Measurements from ENCODE around the gene TBC1D2B.
"Not testable (repeated sequence)": the region's sequence is repeated elsewhere in the genome, so short reads cannot be mapped to it uniquely, and the experiment has no call there.

The TBC1D2B gene

GRCh38 chr15:77982127-77982490 is 95.4 kb downstream of the TBC1D2B start:
- FAIRE-seq (no peak), DNase-seq (ENCODE audit: insufficient read length, low spot score) (no peak)
- TF ChIP-seq, protein P1, sequence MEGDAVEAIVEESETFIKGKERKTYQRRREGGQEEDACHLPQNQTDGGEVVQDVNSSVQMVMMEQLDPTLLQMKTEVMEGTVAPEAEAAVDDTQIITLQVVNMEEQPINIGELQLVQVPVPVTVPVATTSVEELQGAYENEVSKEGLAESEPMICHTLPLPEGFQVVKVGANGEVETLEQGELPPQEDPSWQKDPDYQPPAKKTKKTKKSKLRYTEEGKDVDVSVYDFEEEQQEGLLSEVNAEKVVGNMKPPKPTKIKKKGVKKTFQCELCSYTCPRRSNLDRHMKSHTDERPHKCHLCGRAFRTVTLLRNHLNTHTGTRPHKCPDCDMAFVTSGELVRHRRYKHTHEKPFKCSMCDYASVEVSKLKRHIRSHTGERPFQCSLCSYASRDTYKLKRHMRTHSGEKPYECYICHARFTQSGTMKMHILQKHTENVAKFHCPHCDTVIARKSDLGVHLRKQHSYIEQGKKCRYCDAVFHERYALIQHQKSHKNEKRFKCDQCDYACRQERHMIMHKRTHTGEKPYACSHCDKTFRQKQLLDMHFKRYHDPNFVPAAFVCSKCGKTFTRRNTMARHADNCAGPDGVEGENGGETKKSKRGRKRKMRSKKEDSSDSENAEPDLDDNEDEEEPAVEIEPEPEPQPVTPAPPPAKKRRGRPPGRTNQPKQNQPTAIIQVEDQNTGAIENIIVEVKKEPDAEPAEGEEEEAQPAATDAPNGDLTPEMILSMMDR (IDR thresholded peaks at IDR 0.05; ENCODE audit: insufficient read depth, missing control alignments), result no peak

- DNase-seq (ENCODE audit: insufficient read length, low spot score) (no peak), FAIRE-seq (no peak)
- TF ChIP-seq, protein P1 (IDR thresholded peaks at IDR 0.05; ENCODE audit: insufficient read depth, missing control alignments), result no peak
These were observed 96.0 kb downstream of the TBC1D2B start for GRCh38 chr15:77981281-77982126.

- not testable (repeated sequence) for FAIRE-seq; DNase-seq (ENCODE audit: insufficient read length, low spot score)
These were observed 96.8 kb downstream of the TBC1D2B start for GRCh38 chr15:77980674-77981073.

DNA sequence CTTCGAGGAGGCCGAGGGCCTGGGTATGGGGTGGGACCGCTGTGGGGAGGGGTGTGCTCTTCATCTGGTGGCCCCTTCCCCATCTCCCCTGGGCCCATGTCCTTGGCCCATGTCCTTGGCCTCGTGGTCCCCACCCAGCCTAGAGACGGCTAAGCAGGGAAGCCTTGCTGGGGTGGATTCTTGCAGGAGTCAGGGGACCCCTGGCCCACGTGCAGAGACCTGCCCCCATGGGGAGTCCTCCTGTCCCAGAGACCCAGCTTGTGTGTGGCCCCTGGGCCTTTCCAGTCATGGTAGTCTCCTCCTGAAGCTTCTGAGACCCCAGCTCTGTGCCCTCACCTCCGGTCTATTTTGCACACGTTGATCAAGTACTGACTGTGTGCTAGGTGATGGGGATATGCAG is 97.4 kb downstream of the TBC1D2B start:
- DNase-seq (ENCODE audit: insufficient read length, low spot score) (no peak), FAIRE-seq (no peak)
- TF ChIP-seq, protein P1 (IDR thresholded peaks at IDR 0.05; ENCODE audit: insufficient read depth, missing control alignments), result no peak

DNA sequence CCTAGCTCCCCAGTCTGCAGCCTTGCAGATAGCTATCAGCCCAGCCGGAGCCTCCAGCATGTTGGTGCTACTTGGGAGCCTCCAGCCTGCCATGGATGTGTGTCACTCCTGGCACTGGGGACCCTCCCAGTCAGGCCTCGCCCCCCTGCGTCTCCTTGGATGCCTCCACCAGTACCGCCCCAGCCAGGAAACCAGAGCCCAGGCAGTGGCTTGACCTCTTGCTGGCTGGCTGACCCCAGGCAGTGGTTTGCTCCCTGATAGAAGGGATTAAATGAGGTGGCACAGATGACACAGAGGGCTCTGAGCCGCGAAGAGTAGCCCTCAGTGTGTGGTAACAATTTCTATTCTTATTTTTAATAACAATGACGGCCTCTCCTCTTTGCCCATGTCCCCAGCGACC is 98.4 kb downstream of the TBC1D2B start:
- not testable (repeated sequence) for DNase-seq (ENCODE audit: insufficient read length, low spot score); FAIRE-seq

DNA sequence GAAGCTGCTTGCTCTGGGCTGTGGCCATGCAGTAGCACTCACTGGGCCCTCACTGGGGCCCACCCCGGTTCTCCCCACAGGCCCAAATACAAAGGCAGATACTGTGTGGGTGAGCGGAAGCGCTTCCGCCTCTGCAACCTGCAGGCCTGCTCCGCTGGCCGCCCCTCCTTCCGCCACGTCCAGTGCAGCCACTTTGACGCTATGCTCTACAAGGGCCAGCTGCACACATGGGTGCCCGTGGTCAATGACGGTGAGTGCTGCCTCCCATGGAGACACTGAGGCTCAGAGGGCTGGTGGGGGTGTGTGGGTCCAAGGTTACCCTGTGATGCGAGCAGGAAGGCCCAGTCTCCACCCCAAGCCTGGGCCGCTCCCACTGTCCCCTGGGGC is 98.8 kb downstream of the TBC1D2B start:
- not testable (repeated sequence) for FAIRE-seq

DNA sequence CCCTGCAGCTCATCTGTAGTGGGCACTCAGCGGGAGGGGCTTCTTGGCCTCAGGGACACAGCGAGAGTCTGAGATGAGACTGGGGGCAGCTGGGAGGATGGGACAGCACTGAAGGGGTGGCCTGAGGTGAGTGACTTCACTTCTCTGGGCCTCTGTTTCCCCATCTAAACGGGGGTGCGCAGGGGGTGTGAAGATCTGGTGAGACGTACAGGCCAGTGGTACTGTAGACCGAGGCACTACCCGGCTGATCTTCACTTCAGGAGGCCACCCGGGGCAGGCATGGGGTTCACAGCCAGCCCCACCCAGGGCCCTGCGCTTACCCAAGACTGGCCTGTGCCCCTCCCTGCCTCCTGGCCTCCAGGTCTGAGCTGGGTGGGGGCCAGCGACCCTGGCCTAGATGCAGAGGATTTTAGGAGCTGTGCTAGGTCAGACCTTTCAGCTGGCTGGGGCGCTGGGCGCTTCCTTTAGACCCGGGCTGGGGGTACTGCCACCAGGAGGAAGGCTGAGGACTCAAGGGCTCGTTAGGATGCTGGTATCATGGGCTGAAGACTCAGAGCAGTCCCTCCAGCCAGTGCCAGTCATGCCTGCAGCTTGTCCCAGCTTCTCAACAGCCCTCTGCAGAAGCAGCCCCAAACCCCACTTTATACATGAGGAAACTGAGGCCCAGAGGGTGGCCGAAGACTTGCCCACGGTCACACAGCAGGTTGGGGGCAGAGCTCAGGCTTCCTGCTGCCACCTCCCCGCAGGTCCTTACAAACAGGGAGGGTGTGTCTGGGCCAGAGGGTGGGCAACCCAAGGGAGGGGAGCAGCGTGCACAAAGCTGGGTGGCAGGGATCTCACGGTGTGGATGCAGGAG is 99.4 kb downstream of the TBC1D2B start:
- not testable (repeated sequence) for DNase-seq (ENCODE audit: insufficient read length, low spot score); FAIRE-seq

More for the DNA sequence above, 98.8 kb downstream of the TBC1D2B start:
- DNase-seq (ENCODE audit: insufficient read length, low spot score), result not testable (repeated sequence)

- not testable (repeated sequence) for DNase-seq (ENCODE audit: insufficient read length, low spot score); FAIRE-seq
These were observed 100.6 kb downstream of the TBC1D2B start for GRCh38 chr15:77976760-77977525.

DNA sequence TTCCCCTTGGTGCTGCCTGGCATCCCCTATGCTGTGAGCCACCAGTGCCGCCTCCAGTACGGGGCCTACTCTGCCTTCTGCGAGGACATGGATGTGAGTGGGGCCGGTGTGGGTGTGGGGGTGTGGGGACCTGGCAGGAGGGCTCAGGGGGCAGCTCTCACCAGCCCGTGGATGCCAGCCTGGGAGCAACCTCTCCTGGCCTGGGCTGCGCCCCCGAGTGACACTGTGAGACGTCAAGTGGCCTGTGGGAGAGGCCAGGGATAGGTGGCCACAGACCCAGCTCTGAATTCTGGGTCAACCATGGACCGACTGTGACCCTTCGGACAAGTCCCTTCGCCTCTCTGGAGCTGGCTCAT is 101.4 kb downstream of the TBC1D2B start:
- not testable (repeated sequence) for FAIRE-seq

DNA sequence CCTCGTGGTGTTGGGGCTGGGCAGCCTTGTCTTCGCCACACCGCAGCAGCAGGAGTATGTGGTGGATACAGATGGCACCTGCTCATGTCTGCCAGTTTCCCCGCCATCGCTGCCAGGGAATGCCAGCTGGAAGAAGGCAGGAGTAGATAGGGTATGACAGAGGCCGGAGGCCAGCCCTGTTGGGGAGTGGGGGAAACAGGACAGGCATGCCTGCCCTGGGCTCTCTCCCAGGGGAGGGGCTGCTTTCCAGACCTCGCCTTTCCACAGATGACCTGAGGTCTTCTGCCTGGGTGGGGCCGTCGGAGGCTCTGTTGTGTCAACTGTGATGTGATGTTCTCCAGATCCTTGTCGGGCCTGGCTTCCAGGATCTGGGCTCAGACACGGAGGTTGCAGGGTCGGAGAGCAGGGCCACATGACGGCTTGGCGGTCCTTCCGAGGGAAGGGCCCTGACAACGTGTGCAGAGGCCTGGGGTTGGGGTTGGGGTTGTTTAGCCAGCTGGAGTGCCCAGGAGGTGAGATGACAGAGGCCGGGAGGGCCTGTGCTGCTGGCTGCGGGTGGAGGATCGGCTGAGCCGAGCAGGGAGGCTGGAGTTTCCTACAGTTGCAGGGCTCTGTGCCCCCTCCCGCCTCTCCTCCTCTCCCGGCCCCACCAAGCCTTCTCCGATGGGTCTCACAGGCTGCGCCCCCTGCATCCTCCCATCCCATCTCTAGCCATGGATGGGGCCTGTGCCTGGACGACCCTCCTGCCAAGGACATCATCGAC is 102.0 kb downstream of the TBC1D2B start:
- FAIRE-seq, result no peak
- TF ChIP-seq, protein P1 (IDR thresholded peaks at IDR 0.05; ENCODE audit: insufficient read depth, missing control alignments), result no peak
- DNase-seq (ENCODE audit: insufficient read length, low spot score), result no peak

More for the DNA sequence above, 101.4 kb downstream of the TBC1D2B start:
- DNase-seq (ENCODE audit: insufficient read length, low spot score), result not testable (repeated sequence)

Data from D721Med (cell line).